Peyer's patch (tissue), 4 donors: Measurements from ENCODE around the gene S100A12.

ENCODE experiments used
- CTCF ChIP-seq, 6 experiments: fragments of 450-650 bp in 4 of 6; fragments of 200-600 bp in 2 of 6; sonication (generic) in 1 of 6; IDR thresholded peaks; one replicate each; pipeline ENCODE4 v1.5.1; 2017 to 2019; ENCODE audit warnings: antibody characterized with exemption in 6 of 6, mild to moderate bottlenecking in 3 of 6, moderate library complexity in 1 of 6
- POLR2A ChIP-seq, 2 donors: fragments of 450-650 bp; IDR thresholded peaks; one replicate each; pipeline ENCODE4 v1.5.1; 2017; ENCODE audit warnings: antibody characterized with exemption in 2 of 2, mild to moderate bottlenecking in 2 of 2, moderate library complexity in 2 of 2

GRCh38 chr1:153357853-153358690 lies 17.3 kb downstream of the S100A12 start, which contains the start of gene S100A9:
- TF ChIP-seq CTCF (IDR thresholded peaks at IDR 0.05) (no peak), POLR2A (IDR thresholded peaks at IDR 0.05) (no peak)
